Measurements from ENCODE around the gene VANGL1. TPM values are rescaled to one million over a fixed set of nuclear protein-coding genes. Genes with fewer than 3 reads are reported as not detected.

Gene VANGL1
- total RNA-seq, 1 experiment from 2014 or later, result 13.6 TPM

DNA sequence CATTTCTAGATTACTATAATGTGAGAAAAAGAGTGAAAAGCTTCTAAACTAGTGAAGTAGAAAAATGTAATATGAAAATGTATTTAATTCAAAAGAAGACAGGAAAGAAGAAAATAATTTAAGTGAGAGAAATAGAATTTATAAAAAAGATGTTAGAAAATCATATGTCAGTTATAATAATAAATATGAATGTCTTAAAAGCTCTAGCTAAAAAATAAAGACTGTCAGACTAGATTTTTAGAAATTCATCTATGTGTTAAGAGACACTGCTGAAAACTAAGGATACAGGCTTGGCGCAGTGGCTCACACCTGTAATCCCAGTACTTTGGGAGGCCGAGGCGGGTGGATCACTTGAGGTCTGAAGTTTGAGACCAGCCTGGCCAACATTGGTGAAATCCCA is 37.3 kb upstream of the VANGL1 start:
- H3K9me3 ChIP-seq (ENCODE audit: control insufficient read depth, low read depth, low read length), result no peaks in the 10 kb centered on the region
- H3T11ph ChIP-seq (ENCODE audit: low read length), result no peak overlapping the region
- H3K27me3 ChIP-seq (ENCODE audit: insufficient read depth, low read length), result no peaks in the 10 kb centered on the region
- H3K4me1 ChIP-seq (ENCODE audit: insufficient read depth, low read length), result peaks cover 3% of the 10 kb centered on the region; the same call in 1 of the 2 replicates
- no peak overlapping the region for H3K56ac ChIP-seq (ENCODE audit: insufficient read length, low read depth, low read length)
- no peak overlapping the region for H3K4me3 Mint-ChIP-seq
- no CpG with 5 or more reads among the region's 3 CpGs for WGBS (ENCODE audit: extremely low coverage, insufficient read length, low lambda C conversion rate)
- no peak overlapping the region for H3K18ac ChIP-seq (ENCODE audit: insufficient read length, low read depth, low read length)
- H2BK15ac ChIP-seq (ENCODE audit: low read depth, low read length), result no peak overlapping the region
- no peak overlapping the region for H4K91ac ChIP-seq (ENCODE audit: insufficient read length, low read depth, low read length)
- H2BK5ac ChIP-seq (ENCODE audit: insufficient read length, low read length), result no peak overlapping the region
- no peak overlapping the region for H3K23ac ChIP-seq (ENCODE audit: insufficient read length, low read depth, low read length)
- H4K20me1 ChIP-seq (ENCODE audit: control insufficient read depth, insufficient read depth, insufficient read length), result no peaks in the 10 kb centered on the region
- peaks cover 0 to 4% of the 10 kb centered on the region in 2 experiments; a peak in 2 of 5 replicates for H3K9me3 Mint-ChIP-seq
- H2BK120ac ChIP-seq (ENCODE audit: low read depth, low read length, poor library complexity, severe bottlenecking), result no peak overlapping the region
- no peak overlapping the region for H3K27ac ChIP-seq (ENCODE audit: insufficient read length, low read depth, low read length)
- no peaks in the 10 kb centered on the region for H3K36me3 Mint-ChIP-seq (ENCODE audit: insufficient read depth in 1 of 3, low read depth in 3 of 3)
- H3K27ac Mint-ChIP-seq, result no peak overlapping the region
- H2AK5ac ChIP-seq (ENCODE audit: insufficient read length, low read length), result no peak overlapping the region
- H3K4me2 ChIP-seq (ENCODE audit: insufficient read depth, insufficient read length, low read length), result no peak overlapping the region
- H3K23me2 ChIP-seq (ENCODE audit: insufficient read length, low read depth, low read length, poor library complexity, severe bottlenecking), result no peaks in the 10 kb centered on the region
- H4K8ac ChIP-seq (replicated peaks; ENCODE audit: insufficient read length, low read depth, low read length), result no peak overlapping the region
- H3K79me2 ChIP-seq (ENCODE audit: insufficient read depth, low read length), result no peaks in the 10 kb centered on the region
- peaks cover 3% of the 10 kb centered on the region in 2 experiments; a peak in 3 of 4 replicates for H3K4me1 Mint-ChIP-seq
- H3K79me1 ChIP-seq (ENCODE audit: insufficient read depth, low read depth, low read length, poor library complexity, severe bottlenecking), result no peaks in the 10 kb centered on the region
- H3K14ac ChIP-seq (ENCODE audit: insufficient read depth, low read length), result no peak overlapping the region
- H4K5ac ChIP-seq (ENCODE audit: insufficient read length, low read depth, low read length), result no peak overlapping the region
- H3K9ac ChIP-seq (ENCODE audit: extremely low read depth, insufficient read length, low read length), result no peak overlapping the region
- H3K27me3 Mint-ChIP-seq (ENCODE audit: low read depth), result no peaks in the 10 kb centered on the region
- TF ChIP-seq, protein P1, sequence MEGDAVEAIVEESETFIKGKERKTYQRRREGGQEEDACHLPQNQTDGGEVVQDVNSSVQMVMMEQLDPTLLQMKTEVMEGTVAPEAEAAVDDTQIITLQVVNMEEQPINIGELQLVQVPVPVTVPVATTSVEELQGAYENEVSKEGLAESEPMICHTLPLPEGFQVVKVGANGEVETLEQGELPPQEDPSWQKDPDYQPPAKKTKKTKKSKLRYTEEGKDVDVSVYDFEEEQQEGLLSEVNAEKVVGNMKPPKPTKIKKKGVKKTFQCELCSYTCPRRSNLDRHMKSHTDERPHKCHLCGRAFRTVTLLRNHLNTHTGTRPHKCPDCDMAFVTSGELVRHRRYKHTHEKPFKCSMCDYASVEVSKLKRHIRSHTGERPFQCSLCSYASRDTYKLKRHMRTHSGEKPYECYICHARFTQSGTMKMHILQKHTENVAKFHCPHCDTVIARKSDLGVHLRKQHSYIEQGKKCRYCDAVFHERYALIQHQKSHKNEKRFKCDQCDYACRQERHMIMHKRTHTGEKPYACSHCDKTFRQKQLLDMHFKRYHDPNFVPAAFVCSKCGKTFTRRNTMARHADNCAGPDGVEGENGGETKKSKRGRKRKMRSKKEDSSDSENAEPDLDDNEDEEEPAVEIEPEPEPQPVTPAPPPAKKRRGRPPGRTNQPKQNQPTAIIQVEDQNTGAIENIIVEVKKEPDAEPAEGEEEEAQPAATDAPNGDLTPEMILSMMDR (conservative IDR thresholded peaks at IDR 0.05), result no peak
- H2BK12ac ChIP-seq (ENCODE audit: insufficient read length, low read depth, low read length), result no peak overlapping the region
- no peak overlapping the region for H2BK20ac ChIP-seq (ENCODE audit: low read depth, low read length, poor library complexity, severe bottlenecking)
- no peak for DNase-seq
- no peak overlapping the region for H2AFZ ChIP-seq (ENCODE audit: low read length)
- H3K4ac ChIP-seq (ENCODE audit: low read depth, low read length), result no peak overlapping the region

Measured in H9 (cell line).